Gastrocnemius medialis (tissue), 4 donors: Measurements from ENCODE around the gene LGALS1.

Experiments
- POLR2A ChIP-seq, 2 donors: fragments of 450-650 bp; IDR thresholded peaks; one replicate each; pipeline ENCODE4 v1.6.1; 2017; ENCODE audit warnings: antibody characterized with exemption in 2 of 2, mild to moderate bottlenecking in 2 of 2, moderate library complexity in 2 of 2
- TF ChIP-seq, protein P1 (sequence below), 5 experiments: fragments of 450-650 bp in 3 of 5; fragments of 200-600 bp in 2 of 5; sonication (generic) in 2 of 5; IDR thresholded peaks in 4 of 5; conservative IDR thresholded peaks in 1 of 5; 1 replicate in 4 of 5; 2 replicates in 1 of 5; pipeline ENCODE4 v1.5.1; 2016 to 2019; ENCODE audit warnings: antibody characterized with exemption in 5 of 5, mild to moderate bottlenecking in 3 of 5, moderate library complexity in 3 of 5

DNA sequence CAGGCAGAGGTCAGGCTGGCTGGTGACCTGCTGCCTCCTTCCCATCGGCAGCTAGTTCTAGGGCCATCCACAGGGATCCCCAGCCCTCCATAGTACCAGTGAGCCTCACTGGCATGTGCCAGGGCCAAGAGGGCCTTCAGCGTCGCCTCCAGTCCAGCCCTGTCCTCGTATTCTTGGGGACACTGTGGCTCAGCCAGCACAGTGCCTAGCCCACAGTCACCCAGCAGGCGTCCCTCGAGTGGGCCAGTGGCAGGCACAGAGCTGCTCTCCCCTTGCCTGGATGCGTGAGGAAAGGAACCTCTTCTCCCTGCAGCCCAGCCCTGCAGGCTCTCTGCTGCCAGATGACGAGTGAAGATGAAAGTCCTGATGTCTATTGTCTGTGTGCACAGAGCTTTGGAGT is 46.6 kb upstream of the LGALS1 start:
- TF ChIP-seq, protein P1, sequence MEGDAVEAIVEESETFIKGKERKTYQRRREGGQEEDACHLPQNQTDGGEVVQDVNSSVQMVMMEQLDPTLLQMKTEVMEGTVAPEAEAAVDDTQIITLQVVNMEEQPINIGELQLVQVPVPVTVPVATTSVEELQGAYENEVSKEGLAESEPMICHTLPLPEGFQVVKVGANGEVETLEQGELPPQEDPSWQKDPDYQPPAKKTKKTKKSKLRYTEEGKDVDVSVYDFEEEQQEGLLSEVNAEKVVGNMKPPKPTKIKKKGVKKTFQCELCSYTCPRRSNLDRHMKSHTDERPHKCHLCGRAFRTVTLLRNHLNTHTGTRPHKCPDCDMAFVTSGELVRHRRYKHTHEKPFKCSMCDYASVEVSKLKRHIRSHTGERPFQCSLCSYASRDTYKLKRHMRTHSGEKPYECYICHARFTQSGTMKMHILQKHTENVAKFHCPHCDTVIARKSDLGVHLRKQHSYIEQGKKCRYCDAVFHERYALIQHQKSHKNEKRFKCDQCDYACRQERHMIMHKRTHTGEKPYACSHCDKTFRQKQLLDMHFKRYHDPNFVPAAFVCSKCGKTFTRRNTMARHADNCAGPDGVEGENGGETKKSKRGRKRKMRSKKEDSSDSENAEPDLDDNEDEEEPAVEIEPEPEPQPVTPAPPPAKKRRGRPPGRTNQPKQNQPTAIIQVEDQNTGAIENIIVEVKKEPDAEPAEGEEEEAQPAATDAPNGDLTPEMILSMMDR (IDR thresholded peaks at IDR 0.05 in 4 of 5, conservative IDR thresholded peaks at IDR 0.05 in 1 of 5), result no peak
- no peak for TF ChIP-seq POLR2A (IDR thresholded peaks at IDR 0.05)
